ENCODE results near the gene BEX4. TPM values are rescaled to one million over a fixed set of nuclear protein-coding genes. Genes with fewer than 3 reads are reported as not detected.
"Not testable (repeated sequence)": the region's sequence is repeated elsewhere in the genome, so short reads cannot be mapped to it uniquely, and the experiment has no call there.

The BEX4 gene, protein sequence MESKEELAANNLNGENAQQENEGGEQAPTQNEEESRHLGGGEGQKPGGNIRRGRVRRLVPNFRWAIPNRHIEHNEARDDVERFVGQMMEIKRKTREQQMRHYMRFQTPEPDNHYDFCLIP
- 100 to 1,000 TPM; 104 to 125 TPM for total RNA-seq
- 90.7 TPM for polyA plus RNA-seq (ENCODE audit: insufficient read depth, low read depth, low replicate concordance)
- long read RNA-seq, donor 1, transcript BEX4-202 (3 exons, 1,328 nt), result major isoform, 78 of 91 reads
- long read RNA-seq, donor 1, partial matches to known transcripts, result 5 of 91 reads
- long read RNA-seq, donor 1, other reads (novel, unspliced or antisense), result 5 of 91 reads
- long read RNA-seq, donor 2, transcript BEX4-202 (3 exons, 1,328 nt), result major isoform, 57 of 58 reads
- long read RNA-seq, donor 2, partial matches to known transcripts, result 0 of 58 reads
- long read RNA-seq, donor 2, other reads (novel, unspliced or antisense), result 0 of 58 reads

DNA sequence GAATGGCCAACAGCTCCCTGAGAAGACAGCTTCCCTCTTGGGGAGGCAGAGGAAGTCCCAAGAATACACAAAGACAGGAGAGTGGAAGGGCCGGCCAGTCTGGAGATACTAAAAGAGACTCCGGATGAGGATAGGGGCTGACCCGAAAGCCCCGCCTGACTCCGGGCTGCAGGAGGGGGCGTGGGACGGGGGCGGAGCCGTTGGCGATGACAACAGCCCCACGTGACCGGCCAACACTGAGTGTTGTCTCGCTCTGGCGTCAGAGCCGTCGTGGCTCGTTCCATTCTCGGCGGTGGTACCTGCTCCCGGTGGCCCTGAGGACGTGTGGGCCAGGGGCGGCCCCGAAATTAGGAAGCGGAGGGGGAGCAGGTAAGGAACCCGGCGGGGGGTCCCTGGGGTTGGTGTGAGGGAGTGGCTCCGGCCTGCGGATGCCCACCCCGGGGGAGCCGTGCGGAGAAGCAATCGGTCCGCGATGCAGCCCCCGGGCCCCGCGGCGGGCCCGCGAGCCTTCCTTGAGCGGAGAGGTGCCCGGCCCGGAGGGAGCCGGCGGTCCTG, at the start of gene BEX4:
BEX4 (plus strand) TSS at position 239 of the 555 bp plus-strand sequence. CDS start 1,046 bp downstream, outside the sequence.
- DNase-seq, result peak; percentile 91
- Histone ChIP-seq H3K4me1 (no peaks in the 10 kb centered on the region), H3K9me3 (no peaks in the 10 kb centered on the region), H3K36me3 (ENCODE audit: low read depth, missing control alignments) (no peaks in the 10 kb centered on the region), H3K4me3 (peak within 1 kb of the TSS; percentile 64 to 78), H3K27me3 (no peaks in the 10 kb centered on the region), H3K27ac (peak within 1 kb of the TSS; percentile 91 to 94)
- TF ChIP-seq POLR2A (IDR thresholded peaks at IDR 0.05), result peak; percentile 57
- no peak for TF ChIP-seq CTCF (IDR thresholded peaks at IDR 0.05)
- intact Hi-C loops (cut with DNase I; ENCODE audit: low total_unique reads), result no loop called here
- WGBS, 2 donors, result 2% methylated on average over 7 of the region's 45 CpGs; no CpG with 5 or more reads in 1 of the 2 donors

- 96 to 100% methylated on average over 2 to 3 of the region's 3 CpGs for WGBS, 2 donors
- TF ChIP-seq POLR2A (IDR thresholded peaks at IDR 0.05), result no peak
- TF ChIP-seq CTCF (IDR thresholded peaks at IDR 0.05), result no peak
- no peak for DNase-seq
- Histone ChIP-seq H3K9me3 (no peaks in the 10 kb centered on the region), H3K27me3 (no peaks in the 10 kb centered on the region), H3K36me3 (ENCODE audit: low read depth, missing control alignments) (no peaks in the 10 kb centered on the region), H3K4me1 (no peaks in the 10 kb centered on the region), H3K27ac (no peak overlapping the region), H3K4me3 (no peak overlapping the region)
- intact Hi-C loops (cut with DNase I; ENCODE audit: low total_unique reads), result no loop called here
Measured at GRCh38 chrX:103170216-103170615, 44.7 kb upstream of the BEX4 start.

GRCh38 chrX:103171353-103171752, 43.6 kb upstream of the BEX4 start:
- Histone ChIP-seq H3K9me3 (no peaks in the 10 kb centered on the region), H3K27me3 (no peaks in the 10 kb centered on the region), H3K27ac (no peak overlapping the region), H3K36me3 (ENCODE audit: low read depth, missing control alignments) (no peaks in the 10 kb centered on the region), H3K4me1 (no peaks in the 10 kb centered on the region), H3K4me3 (no peak overlapping the region)
- TF ChIP-seq POLR2A (IDR thresholded peaks at IDR 0.05) (no peak), CTCF (IDR thresholded peaks at IDR 0.05) (no peak)
- no peak for DNase-seq
- intact Hi-C loops (cut with DNase I; ENCODE audit: low total_unique reads), result no loop called here
- WGBS, 2 donors, result 64 to 71% methylated on average over 2 of the region's 2 CpGs

- DNase-seq; intact Hi-C loops (cut with DNase I; ENCODE audit: low total_unique reads); H3K36me3 ChIP-seq (ENCODE audit: low read depth, missing control alignments); H3K9me3 ChIP-seq; H3K27ac ChIP-seq; H3K27me3 ChIP-seq; H3K4me3 ChIP-seq; H3K4me1 ChIP-seq: not testable (repeated sequence)
- 86 to 100% methylated on average over 2 of the region's 2 CpGs for WGBS, 2 donors
Measured at GRCh38 chrX:103175256-103175655, 39.7 kb upstream of the BEX4 start.

GRCh38 chrX:103175944-103176753, 38.8 kb upstream of the BEX4 start:
- intact Hi-C loops (cut with DNase I; ENCODE audit: low total_unique reads), result no loop called here
- no peak for TF ChIP-seq POLR2A (IDR thresholded peaks at IDR 0.05)
- TF ChIP-seq CTCF (IDR thresholded peaks at IDR 0.05), result peak; percentile 56 to 66 (median 60)
- WGBS, 2 donors, result 7 to 17% methylated on average over 11 of the region's 11 CpGs
- Histone ChIP-seq H3K27ac (no peak overlapping the region), H3K27me3 (no peaks in the 10 kb centered on the region), H3K4me3 (no peak overlapping the region), H3K36me3 (ENCODE audit: low read depth, missing control alignments) (no peaks in the 10 kb centered on the region), H3K4me1 (no peaks in the 10 kb centered on the region), H3K9me3 (no peaks in the 10 kb centered on the region)
- peak; percentile 76 for DNase-seq

All from testis (tissue), 5 donors.